GM21360 (cell line): Measurements from ENCODE around the gene RAMP3.

Experiments used
- ATAC-seq: cut with Tn5 transposase; IDR thresholded peaks from one replicate; pipeline ENCODE4 v1.9.1; 2021; ENCODE audit warnings: mild to moderate bottlenecking, moderate library complexity; ENCODE audit not compliant: unreplicated experiment

RAMP3 gene

DNA sequence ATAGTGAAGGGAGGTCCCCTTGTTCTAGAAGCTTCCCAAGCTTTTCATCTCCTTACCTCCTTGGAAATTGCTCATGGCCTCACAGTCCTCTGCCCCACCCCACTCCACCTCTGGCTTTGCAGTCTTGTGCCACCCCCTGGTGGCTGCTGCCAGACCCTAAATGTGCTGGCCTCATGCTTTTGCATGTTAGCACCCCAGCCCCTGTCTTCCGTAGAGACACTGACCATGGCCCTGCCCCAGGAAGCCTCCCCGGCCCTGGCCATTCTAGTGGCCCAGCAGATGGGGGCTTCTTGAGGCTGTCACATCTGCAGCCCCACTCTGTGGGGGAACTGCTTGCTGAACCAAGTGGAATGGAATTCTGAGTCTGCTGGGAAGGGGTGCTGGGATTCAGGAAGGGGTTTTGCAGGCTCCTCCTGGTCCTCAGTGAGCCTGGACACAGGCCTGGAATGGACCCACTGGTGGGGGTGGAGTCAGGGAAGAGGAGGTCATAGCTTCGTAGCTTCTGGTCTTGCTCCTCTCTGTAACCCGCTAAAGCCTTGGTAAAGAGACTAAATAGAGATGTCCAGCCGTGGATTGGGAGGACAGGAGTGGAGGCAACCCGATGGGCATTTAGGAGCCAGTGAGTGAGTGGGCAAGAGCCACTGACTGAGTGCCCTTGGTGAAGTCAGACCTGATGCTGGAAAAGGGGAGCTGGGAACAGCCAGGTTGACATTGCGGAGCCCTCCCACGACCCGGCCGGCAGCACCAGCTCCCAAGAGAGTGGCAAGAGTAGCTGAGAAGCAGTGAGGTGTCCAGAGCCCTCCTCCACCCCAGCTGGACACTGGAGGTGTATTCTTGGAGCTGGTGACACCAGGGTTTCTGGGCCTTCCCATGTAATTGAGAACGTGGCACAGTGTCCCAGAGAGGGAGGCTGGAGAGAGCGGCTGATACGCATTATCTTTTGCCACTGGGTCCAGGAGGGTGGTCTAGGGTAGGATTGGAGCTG is 20.9 kb downstream of the RAMP3 start:
- ATAC-seq, result no peak

DNA sequence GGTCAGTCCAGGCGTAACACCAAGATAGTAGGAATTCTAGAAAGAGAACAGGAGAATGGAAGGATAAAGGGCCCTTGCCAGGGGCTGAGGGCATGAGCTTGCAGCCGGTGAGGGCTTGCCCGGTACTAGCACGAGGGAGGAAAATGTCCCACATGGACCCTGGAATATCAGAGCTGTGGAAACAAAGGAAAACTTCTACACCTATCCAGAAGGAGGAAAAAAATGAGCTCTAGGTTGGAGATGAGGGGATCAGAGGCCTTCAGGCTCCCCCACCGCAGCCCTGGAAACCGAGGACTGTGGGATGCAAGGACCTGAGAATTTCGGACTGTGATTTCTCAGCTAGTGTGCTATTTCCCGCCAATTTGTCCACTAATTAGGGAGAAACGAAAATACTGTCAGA is 22.1 kb downstream of the RAMP3 start:
- no peak for ATAC-seq

DNA sequence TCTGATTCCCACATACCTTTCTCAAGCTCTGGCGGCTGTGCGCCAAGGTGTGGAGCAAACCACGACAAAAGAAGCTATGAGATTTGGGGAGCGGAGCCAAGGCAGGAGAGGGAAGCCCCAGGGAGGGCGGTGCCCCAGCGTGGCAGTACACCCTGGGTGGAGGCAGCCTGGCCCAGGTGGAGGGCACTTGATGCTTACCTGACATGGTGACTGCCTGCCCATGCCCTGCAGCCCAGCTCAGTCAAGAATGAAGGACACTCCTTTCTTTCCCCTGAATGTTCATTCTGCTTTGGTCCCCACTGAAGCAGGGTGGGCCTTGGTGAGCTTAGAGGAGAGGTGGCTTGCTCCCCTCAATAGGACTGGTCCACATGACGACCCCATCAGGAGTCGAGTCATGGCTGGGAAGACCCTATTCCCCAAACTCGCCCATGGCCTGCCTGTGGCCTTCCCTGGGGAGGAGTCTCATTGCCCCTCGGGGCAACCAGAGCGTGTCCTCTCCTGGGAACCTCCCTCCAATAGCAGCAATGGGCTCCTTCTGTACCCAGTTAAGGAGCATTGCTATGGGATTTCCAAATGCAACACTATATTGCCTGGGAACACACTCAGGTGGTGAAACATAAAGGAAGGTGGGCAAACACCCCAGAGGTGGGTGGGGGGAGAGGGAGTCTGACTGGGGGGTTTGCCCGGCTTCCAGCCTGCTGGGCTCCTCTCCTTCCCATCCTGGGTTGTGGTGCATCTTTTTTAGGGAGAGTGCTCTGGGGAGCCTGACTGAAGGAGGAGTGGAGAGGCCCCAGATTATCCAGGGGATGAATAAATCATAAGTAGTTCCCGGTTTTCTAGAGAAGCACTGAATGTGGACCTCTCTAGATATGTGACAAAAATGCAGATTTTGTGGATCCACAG is 22.7 kb downstream of the RAMP3 start:
- no peak for ATAC-seq

DNA sequence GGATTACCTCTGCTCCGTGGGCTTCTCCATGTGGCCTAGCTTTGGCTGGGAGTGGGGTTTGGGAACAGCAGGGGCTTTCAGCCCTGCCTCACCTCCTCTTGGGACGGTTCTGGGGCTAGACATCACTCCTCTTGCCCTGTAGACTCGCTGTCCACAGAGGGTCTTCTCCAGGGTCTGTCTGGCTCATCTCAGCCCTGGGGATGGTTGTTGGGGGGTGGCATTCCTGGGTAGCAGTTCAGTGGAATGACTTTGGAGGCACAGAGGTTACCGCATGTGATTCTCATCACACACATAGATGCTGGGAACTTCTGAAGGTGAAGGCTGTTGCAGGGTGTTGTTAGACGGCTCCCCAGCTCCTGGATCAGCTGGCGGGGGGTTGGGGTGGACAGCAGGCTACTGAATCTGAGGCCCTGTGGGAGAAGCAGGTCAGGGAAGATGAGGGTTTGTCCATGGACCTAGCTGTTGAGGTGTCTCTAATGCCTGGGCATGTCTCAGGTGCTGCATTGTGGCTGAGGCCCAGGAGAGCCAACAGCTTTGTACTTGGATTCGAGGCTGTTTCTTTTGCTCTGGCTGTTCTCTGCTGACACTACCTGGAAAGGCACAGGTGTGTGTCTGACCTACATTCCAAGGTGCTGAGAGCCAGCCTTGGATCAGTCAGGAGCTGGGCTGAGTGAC is 23.8 kb downstream of the RAMP3 start:
- no peak for ATAC-seq

DNA sequence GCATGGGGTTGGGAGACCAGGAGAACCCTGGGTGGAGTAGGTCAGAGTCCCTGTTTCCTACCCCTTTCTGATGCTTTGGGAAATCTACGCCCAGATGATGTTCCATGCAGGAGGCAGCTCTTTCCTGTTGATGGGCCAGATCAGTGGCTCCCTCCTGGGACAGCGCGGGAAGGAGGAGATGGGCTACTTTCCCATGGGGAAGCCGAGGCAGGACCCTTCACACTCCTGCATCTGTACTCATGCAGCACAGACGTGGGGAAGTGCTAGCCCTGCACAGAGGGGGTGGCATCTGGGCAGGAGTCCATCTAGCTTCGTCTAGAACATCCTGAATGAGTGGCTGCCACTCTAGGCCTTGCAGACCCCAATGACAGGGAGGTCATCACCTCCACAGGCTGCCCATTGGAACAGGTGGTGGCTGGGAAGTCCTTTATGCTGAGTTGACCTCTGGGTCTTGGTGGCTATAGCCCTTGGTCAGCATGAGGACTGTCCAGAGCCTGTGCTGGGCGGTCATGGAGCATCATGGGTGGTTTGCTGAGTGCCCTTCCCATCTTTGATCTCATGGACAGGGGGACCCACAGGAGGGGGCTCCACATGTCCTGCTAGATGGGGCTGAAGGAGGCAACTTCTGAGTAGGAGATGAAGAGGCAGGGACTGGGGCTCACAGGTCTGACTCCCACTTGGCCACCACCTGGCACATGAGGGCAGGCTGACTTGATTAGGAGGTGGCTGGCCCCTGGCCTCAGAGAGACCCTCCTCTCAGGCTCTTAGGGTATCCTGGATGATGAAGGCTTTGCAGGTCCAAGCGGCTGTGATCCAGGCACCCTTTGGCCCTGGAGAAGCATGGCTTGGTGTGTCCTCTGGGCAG is 24.6 kb downstream of the RAMP3 start:
- no peak for ATAC-seq

DNA sequence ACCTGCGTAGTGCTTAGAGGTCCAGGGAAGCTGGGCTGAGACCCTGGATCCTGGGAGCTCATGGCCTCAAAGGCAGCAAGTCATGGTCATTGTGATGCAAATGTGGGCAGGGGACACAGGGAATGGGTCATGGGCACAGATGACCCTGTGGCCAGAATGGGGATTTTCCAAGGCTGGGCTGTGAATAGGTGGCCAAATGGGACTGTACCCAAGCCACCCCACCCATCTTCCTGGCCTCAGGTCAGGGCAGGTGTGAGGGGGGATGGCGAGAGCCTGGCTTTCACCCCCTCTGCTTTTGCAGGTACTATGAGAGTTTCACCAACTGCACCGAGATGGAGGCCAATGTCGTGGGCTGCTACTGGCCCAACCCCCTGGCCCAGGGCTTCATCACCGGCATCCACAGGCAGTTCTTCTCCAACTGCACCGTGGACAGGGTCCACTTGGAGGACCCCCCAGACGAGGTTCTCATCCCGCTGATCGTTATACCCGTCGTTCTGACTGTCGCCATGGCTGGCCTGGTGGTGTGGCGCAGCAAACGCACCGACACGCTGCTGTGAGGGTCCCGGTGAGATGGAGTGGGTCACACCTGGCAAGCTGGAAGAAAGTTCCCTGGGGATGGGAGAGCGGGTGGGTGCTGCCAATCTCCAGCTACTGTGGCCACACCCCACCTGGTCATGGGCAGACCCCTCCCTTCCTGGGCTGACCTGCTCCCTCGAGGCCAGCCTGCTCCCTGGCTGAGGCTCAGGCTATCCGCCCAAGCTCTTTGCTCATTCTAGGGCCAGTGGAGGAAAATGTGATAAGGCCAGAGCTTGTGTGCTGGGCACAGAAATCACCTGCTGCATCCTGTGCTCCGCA is 25.5 kb downstream of the RAMP3 start:
- no peak for ATAC-seq

DNA sequence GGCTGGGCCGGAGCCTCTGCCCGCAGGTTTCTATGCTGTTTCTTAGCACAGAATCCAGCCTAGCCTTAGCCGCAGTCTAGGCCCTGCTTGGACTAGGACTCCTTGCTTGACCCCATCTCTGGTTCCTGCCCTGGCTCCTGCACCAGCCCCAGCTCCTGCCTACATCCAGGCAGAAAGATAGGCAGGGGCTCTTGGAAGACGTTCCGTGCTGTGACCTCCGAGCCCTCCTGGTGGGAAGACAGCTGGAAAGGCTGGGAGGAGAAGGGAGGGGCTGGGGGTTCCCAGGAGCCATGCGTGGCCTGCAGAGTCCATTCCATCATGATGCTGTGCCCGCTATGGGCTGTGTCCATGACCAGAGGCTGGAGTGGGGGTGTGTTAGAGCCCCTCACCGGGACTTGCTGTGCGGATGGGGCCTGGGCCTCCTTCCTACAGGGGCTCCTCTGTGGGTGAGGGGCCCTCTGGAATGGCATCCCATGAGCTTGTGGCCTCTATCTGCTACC is 26.2 kb downstream of the RAMP3 start:
- no peak for ATAC-seq

DNA sequence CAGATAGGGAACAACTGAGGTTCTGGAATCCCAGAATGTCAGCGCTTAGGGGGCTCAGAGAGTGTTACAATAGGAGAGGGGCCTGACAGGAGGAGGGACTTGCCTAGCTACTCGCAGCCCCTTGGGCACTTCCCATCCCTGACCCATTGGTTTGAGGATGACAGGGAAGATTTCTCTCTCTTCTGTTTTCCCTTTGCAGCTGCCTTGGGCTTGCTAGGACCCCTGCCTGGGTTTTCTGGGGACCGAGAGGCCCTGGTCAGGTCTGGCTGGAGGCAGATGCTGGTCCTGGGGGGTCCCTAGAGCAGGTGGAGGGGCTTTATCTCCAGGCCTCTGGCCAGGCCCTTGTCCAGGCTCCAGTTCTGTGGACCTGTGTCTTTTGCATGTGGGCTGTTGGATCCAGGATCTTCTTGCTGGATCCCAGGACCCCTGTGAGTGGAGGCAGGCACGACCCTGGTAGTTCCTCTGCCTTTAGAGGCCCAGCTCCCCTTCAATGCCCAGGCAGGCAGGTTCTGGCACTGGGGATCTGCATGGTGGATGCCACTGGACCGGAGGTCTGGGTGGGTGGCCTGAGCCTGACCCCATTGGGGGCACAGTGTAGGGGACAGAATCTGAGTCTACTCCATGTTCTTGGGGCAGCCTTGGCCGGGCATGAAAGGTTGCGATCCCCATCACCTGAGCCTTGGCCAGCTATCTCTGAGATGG is 26.9 kb downstream of the RAMP3 start:
- ATAC-seq, result no peak

DNA sequence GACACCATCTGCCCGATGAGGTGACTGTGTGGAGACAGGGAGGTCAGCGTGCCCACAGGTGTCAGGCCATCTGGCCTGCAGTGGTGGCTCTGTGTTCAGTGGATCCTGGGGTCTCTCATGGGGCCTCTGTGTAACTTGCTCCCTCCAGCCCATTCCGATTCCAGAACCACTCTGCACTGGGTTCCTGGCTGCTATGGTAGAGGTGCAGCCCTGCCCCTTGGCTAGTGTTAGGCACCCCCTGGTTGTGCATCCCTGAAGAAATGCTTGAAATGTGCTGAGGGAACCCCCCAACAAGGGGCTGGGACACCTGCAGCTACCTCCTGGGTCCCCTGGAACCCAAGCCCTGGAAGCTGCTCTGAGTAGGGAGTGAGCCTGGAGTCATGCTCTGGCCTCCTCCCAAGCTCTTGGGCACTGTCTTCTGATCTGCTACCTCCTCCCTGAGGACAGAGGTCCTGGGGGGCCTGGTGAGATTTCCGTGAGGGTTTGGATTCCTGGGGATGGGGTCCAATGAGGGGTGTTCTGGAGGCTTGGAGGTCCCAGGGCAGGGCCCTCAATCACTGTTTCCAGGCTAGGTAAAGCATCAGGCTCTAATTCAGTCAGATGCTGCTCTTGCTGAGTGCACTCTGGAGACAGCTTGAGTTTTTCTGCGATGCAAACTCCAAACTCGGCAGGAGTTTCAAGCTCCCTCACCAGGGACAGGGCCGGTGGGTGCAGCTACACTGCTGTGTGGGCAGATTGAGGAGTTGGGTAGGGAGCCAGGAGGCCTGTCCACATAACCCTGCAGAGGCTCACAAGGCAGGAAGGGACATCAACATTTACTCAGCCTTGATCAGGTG is 27.7 kb downstream of the RAMP3 start:
- no peak for ATAC-seq

DNA sequence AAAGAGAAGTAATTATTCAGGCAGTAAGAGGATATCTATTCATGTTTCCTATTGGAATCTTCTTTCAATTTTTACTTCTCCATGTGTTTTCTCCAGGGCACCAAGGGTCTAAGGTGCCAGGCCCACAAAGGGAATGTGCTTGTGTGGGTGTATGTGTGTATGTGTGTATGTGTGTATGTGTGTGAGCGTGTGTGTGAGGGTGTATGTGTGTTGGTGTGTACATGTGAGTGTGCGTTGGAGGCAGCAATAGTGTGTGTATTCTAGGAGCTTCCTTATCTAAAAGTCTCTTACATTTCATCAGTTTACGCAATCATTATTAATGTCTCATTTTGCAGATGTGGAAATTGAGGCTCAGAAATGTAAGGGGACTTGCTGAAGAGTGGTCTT is 28.3 kb downstream of the RAMP3 start:
- ATAC-seq, result no peak

DNA sequence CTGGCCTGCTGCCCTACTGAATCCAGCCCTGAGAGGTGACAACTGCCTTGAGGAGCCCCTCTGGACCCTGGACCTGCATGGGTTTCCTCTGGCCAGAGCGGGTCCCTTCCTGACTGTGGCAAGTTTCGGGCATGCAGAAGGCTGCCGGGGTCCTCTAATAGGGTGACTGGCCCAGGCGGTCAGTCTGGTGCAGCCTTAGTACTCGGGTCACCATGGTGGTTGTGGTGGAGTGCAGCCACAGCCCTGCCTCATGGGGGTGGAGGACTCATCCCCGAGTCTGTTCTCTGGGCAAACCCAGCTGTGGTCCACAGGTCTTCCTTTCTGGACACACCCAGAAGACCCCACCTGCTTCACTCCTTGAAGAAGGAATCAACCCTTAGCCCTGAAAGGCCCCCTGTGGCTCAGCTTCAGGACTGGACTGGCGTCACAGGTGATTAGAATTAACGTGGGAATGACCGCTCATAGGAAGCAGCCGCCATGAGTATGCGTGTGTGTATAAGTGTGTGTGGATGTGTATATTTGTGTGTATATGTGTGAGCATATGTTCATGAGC is 28.7 kb downstream of the RAMP3 start:
- ATAC-seq, result no peak

DNA sequence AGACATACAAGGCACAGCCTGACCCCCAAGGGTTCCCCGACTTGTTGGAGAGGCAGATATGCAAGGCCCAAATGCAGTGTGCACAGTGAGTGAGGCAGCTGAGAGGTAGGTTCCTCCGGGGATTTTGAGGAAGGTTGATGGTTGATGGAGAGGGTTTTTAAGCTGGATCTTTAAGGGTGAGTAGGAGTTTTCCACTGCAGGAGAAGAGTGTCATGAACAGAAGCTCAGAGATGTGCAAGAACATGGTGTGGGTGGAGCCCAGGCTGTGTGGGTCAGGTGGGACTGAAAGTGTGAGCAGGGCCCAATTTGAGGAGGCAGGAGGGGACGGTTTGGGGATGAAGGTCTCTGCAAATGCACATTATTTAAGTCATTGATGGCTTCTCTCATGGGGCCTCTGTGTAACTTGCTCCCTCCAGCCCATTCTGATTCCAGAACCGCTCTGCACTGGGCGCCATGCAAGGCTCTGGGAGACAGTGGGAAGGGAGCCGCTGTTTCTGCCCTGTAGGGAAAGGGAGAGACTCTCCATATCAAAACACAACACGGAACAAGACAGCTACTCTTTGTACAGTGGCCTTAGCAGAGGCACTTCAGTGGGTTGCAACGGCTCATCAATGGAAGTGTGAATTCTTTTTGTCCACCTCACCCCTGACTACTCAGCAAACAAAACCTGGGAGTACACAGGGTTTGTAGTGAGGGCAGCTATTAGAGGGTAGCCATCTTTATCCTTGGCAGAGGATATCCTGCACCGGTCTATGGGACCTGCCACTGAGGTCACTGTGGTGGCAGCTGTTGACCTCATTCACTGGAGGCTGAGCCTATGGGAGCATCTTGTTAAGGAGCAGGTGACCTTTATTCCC is 29.7 kb downstream of the RAMP3 start:
- no peak for ATAC-seq

DNA sequence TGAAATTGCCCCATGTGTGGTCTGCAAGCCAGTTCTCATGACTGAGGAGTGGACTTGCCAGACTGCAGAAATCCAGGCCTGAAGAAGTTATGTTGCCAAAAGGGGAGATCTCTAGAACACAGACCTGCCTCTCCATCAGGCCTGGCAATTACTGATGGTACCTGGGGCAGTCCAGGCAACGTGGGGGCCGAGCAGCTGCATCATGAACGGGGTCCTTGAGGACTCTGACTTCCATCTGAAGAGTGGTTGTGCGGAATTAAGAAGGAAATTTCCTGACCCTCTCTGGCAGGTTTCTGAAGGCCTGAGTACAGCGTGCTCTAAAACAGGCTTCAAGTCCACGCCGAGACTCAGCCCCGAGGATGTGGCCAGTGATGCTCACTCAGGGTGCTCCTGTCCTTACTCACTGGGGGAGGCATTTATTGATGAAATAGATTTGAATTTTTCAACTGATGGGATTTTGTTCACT is 30.4 kb downstream of the RAMP3 start:
- ATAC-seq, result no peak

DNA sequence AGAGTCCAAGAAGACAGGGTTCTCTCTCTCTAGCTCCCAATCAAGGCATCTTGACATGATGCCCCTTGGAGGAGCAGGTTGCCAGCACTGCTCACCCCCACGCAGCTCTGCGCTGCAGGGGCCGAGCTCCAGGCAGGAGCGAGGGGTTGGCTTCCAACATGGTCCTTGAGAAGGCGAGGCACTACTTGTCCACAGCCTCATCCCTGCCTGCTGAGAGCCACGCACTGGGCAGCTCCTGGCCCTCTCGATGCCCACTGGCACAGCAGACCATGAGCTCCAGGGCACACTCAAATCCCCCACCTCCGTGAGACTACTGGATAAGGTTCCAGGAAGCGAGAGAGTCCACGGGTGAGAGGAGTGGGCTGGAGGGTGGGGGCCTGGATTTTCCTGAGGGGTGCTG is 31.1 kb downstream of the RAMP3 start:
- ATAC-seq, result no peak

DNA sequence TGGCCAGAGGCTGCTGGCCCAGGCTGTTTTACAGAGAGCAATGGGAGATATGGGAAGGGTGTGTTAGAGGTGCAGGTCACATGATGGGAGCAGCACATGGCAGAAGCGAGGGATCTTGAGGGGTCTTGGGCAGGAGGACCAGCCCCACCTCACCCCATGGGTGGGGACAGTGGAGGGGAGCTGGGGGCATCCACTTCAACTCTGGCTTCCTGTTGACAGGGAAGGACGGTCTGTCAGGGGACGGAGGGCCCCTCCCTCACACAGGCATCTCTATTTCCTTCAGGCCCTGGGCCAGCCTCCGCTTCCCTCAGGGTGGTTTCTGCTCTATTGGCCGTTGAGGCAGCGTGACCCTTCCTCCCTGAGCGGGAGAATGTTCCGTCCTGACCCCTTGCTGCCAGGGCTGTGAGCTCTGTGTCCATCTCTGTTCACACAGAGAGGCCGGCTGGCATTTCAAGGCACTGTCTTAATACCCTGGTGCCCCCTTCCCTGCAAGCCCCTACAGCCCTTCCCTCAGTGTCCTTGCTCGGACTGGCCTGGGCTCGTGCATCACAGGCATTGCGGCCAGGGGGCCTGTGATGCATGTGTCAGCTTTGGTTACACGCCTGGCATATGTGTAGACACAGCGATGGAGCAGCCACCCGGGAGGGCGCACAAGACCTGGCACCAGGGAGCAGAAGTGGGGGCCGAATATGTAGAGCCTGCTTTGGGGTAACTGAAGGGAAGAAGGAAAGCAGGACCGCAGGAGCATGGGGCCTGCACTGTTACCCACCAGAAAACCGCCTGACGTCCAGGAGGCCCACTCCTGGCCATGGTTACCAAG is 31.8 kb downstream of the RAMP3 start:
- no peak for ATAC-seq
